Mucosa of stomach (tissue), 1 donor: ENCODE results near the gene MMS19.
"Not testable (repeated sequence)": the region's sequence is repeated elsewhere in the genome, so short reads cannot be mapped to it uniquely, and the experiment has no call there.

Experiments used
- H3K27me3 ChIP-seq: one replicate; pipeline ENCODE4 v1.7.0; 2013; ENCODE audit warnings: mild to moderate bottlenecking, low read length; ENCODE audit not compliant: control insufficient read depth, insufficient read depth
- H3K36me3 ChIP-seq: one replicate; pipeline ENCODE4 v1.7.0; 2013; ENCODE audit warnings: low read length; ENCODE audit not compliant: control insufficient read depth, insufficient read depth
- H3K4me1 ChIP-seq: one replicate; pipeline ENCODE4 v1.7.0; 2013; ENCODE audit warnings: mild to moderate bottlenecking, low read length; ENCODE audit not compliant: control insufficient read depth, insufficient read depth
- H3K4me3 ChIP-seq: one replicate; pipeline ENCODE4 v1.7.0; 2013; ENCODE audit warnings: low read length
- H3K9ac ChIP-seq: one replicate; pipeline ENCODE4 v1.7.0; 2013; ENCODE audit warnings: mild to moderate bottlenecking, low read length, moderate library complexity
- H3K9me3 ChIP-seq: one replicate; pipeline ENCODE4 v1.7.0; 2013; ENCODE audit warnings: mild to moderate bottlenecking, low read length, moderate library complexity; ENCODE audit not compliant: control insufficient read depth
- donor health status: Pancreatic carcinoma.

The MMS19 gene

DNA sequence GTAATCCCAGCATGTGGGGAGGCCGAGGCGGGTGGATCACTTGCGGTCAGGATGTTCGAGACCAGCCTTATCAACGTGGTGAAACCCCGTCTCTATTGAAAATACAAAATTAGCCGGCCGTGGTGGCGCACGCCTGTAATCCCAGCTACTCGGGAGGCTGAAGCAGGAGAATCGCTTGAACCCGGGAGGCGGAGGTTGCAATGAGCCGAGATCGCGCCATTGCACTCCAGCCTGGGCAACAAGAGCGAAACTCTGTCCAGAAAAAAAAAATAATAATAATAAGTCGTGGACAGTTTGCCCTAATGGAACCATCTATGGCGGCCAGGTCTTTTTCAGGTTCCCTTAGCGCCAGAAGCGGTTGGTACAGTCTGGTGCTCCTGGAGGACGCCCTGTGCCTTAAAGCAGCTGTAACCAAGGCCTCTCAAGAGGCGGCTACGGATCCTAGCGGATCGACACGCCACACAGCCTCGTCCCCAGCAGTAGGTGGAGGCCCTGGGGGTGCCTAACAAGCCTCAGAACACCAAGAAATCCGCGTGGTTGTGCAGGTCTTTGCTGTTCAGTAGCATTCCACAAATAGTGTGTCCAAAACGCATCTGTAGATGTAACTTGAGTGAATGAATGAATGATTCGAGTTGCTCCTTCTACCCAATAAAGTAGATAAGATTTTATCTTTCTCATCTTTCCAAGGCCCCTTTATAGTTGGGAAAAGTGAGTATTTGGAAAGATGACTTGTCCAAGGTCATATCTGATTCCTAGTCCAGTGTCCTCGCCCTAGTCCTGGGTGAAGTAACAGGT, 71.2 kb downstream of the MMS19 start:
- Histone ChIP-seq H3K27me3 (no peaks in the 10 kb centered on the region), H3K36me3 (no peaks in the 10 kb centered on the region), H3K9me3 (no peaks in the 10 kb centered on the region), H3K4me3 (peak overlapping the region; percentile 64), H3K9ac (peak overlapping the region; percentile 67), H3K4me1 (peaks cover 17% of the 10 kb centered on the region)

DNA sequence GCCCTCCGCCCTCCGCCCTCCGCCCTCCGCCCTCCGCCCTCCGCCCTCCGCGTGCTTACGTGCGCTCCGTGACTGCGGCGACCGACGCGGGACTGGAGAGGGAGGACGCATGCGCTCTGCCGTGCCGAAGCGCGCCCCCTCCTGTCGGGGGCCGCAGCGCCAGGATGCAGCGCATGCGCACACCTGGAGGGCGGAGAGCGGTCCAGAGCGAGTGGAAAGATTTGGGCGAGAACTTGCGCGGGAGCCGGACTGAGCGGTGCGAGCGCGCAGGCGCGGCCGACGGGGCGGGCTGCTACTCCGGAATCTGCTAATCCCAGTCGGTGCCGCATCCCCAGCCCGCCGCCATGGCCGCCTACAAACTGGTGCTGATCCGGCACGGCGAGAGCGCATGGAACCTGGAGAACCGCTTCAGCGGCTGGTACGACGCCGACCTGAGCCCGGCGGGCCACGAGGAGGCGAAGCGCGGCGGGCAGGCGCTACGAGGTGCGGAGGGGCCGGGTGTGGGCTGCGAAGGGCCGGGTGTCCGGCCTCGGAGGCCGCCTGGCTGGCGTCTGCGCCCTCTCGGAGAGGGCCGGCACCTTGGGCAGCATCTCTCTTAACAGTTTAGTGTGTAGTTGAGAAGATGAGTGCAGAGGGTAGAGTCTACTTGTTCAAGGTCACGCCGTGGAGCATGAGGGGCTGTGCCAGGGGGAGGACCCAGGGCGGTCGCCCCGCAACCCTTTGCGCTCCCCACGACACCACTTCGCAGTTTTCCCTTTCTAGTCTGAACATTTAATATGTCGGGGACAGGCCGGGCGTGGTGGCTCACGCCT, 72.1 kb downstream of the MMS19 start, which contains the start of gene PGAM1:
Gene PGAM1, plus strand, starts transcription at position 228 of the 812 bp plus-strand sequence. Its CDS starts 117 bp downstream, at position 345.
- Histone ChIP-seq H3K4me1 (peaks cover 17% of the 10 kb centered on the region), H3K4me3 (peak within 1 kb of the TSS; percentile 77), H3K36me3 (no peaks in the 10 kb centered on the region), H3K9ac (peak within 1 kb of the TSS; percentile 73), H3K9me3 (no peaks in the 10 kb centered on the region), H3K27me3 (no peaks in the 10 kb centered on the region)

DNA sequence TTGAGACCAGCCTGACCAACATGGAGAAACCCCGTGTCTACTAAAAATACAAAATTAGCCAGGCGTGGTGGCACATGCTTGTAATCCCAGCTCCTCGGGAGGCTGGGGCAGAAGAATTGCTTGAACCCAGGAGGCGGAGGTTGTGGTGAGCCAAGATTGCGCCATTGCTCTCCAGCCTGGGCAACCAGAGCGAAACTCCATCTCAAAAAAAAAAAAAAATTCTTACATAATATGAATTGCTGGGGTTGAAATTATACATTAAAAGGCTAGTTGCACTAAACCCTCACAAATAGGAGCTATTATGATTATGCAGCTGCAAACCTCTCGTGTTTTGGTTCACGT, 74.5 kb downstream of the MMS19 start:
- H3K4me1 ChIP-seq = peaks cover 20% of the 10 kb centered on the region

GRCh38 chr10:97416565-97416964, 81.7 kb downstream of the MMS19 start:
- Histone ChIP-seq H3K27me3 (no peaks in the 10 kb centered on the region), H3K4me3 (no peak overlapping the region), H3K4me1 (peaks cover 5% of the 10 kb centered on the region), H3K9ac (no peak overlapping the region), H3K9me3 (no peaks in the 10 kb centered on the region), H3K36me3 (no peaks in the 10 kb centered on the region)

More for the DNA sequence above, 74.5 kb downstream of the MMS19 start:
- not testable (repeated sequence) for H3K36me3 ChIP-seq, H3K9ac ChIP-seq, H3K9me3 ChIP-seq, H3K27me3 ChIP-seq, H3K4me3 ChIP-seq

- Histone ChIP-seq H3K36me3 (no peaks in the 10 kb centered on the region), H3K9ac (no peak overlapping the region), H3K4me1 (peaks cover 11% of the 10 kb centered on the region), H3K27me3 (no peaks in the 10 kb centered on the region), H3K4me3 (no peak overlapping the region), H3K9me3 (no peaks in the 10 kb centered on the region)
Observed at GRCh38 chr10:97412891-97413304, 85.3 kb downstream of the MMS19 start.

GRCh38 chr10:97411406-97411805, 86.8 kb downstream of the MMS19 start:
- peaks cover 11% of the 10 kb centered on the region for H3K4me1 ChIP-seq
- H3K4me3 ChIP-seq = no peak overlapping the region
- no peaks in the 10 kb centered on the region for H3K27me3 ChIP-seq
- H3K36me3 ChIP-seq = no peaks in the 10 kb centered on the region
- no peak overlapping the region for H3K9ac ChIP-seq
- no peaks in the 10 kb centered on the region for H3K9me3 ChIP-seq

- no peaks in the 10 kb centered on the region for H3K9me3 ChIP-seq
- no peaks in the 10 kb centered on the region for H3K36me3 ChIP-seq
- H3K4me1 ChIP-seq = peaks cover 11% of the 10 kb centered on the region
- no peak overlapping the region for H3K9ac ChIP-seq
- no peak overlapping the region for H3K4me3 ChIP-seq
- H3K27me3 ChIP-seq = no peaks in the 10 kb centered on the region
Observed at GRCh38 chr10:97408496-97408992, 89.7 kb downstream of the MMS19 start.
